ENCODE measurements around the gene MPG. TPM values are rescaled to one million over a fixed set of nuclear protein-coding genes. Genes with fewer than 3 reads are reported as not detected.

The MPG gene
- polyA plus RNA-seq, 3 donors, result 65.6 to 93.3 (median 72.0) TPM

DNA sequence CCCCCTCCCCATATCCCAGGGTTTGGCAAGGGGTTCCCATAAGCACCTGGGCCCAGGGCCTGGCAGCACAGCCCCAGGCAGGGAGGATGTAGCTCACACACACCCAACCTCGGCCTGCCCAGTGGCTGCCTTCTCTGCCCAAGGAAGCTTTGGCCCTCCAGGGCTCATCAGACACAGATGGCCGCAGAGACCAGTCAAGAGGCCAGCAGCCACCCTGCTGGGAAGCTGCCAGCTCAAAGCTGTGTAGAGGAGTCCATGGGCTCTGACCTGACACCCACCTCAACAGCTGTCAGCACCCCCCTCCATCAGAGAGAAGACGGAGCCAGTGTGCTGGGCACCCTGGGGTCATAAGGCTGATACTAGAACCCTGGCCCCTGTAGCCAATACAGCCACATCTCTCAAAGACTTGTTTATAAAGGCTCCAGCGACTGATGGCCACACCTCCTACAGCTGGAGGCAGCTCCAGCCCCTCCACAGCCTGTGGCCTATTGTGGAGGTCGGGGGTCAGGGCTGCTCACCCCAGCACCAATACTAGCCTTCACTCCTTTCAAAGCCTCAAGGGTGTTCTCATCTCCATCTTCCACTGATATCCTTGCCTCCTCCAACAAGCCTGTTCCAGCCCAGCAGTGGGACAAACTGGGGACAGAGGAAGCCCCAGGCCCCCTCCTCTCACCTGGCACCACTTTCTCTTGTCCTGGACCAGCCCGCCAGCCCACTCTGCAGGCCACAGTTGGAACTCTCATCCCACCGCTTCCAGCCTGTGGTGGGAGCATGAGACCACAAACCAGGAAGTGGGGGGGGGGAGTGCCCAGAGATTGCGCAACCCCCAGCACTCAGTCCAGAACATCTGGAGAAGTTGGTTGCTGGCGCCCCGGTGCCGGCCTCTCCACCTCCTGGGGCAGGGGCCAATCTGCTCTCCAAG lies 2.2 kb upstream of the MPG start:
- no peak overlapping the region for H3K27ac ChIP-seq (ENCODE audit: low read depth, low read length)
- WGBS, 3 donors, result 15 to 54% (median 25%) methylated on average over 11 of the region's 11 CpGs

DNA sequence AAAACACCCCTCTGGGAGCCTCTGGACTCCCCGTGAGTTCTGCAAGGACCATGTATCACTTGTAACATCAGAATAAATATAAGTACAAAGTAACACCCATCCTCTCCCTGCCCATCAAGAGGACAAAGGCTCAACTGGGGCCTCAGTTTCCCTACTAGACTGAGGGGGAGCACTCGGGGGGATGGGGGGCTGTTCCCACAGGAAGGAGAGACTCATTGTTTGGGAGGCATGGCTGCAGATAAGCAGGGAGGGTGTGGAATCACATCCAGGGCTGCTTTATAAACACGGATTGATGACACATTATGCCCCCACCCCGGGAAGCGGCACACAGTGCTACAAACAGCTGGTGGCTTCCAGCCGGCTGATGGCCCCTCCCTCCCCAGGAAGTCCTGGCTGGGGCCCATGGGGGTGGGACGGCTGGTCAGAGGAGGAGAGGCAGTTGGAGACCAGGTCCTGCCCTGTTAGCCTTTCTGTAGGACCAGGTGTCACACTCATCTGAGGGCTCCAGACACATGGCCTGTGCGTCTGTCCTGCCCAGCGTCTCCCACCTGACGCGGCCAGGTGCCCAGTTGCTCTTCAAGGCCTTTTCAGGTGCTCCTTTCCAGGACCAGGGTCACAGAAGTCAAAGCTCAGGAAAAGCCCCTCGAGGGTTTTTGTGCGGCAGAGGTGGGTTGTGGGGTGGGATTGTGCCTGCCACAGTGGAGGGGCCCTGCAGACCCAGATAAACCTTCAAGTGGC lies 1.3 kb upstream of the MPG start:
- WGBS, 3 donors, result 10 to 19% (median 13%) methylated on average over 12 to 13 of the region's 13 CpGs
- H3K27ac ChIP-seq (ENCODE audit: low read depth, low read length), result no peak overlapping the region

DNA sequence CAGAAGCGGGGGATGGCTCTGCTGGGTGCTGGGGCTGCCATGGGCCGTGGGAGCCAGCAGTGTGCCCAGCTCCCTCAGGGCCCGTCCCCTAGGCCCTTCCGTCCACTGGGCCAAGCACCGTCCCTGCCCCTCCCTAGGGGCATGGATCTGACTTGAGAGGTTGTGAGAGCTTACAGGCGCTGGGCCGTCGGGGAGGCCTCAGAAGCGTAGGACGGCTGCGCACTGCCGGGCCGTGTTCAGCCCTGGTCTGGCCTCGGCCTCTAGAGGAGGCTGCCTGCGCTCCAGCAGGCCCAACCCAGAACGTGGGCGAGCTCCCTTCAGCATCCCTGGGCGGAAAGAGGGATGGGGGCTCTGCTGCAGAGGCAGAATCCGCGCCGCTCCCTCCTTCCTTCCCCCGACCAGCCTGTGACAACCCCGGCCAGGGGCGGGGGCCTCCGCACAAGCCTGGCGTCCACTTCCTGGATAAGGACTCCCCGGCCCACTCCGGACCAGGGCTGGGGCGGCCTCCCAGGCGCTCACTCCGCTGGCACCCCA lies 685 bp upstream of the MPG start:
- peak overlapping the region; percentile 68 for H3K27ac ChIP-seq (ENCODE audit: low read depth, low read length)
- 3 to 25% (median 9%) methylated on average over 28 to 31 of the region's 31 CpGs for WGBS, 3 donors

DNA sequence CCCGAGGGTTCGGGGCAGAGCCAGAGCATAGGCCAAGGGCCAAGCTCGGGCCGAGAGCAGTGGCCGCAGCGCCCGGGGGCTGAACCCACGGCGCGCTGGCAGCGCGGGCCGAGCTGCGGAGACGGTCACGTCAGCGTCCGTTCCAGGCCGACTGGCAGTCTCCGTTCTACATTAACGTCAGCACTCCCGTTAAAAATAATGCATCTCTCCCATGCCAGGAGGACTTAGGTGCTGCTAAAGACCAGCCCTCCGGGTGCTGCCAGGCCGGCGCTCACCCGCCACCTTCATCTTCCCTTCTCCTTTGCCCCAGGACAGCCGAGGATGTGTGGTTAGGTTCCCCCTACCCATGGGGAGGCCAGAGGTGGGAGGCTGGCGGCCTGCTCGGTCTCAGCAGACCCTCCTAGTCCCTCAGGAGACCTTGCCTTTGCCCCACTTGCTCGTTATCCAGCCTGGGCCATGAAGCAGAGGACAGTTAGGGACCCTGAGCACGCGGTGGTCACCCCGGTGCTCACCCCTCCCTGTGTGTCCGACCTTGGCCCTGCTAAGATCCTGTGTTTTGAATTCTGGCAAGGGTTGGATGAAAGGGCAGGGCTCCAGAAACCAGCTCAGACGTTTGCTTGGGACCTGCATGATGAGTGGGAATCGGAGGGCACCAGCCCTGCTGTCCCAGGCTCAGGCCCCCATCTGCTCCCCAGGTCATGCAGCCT lies 572 bp downstream of the MPG start:
- WGBS, 3 donors, result 5 to 6% (median 5%) methylated on average over 35 to 36 of the region's 36 CpGs
- peak overlapping the region; percentile 24 for H3K27ac ChIP-seq (ENCODE audit: low read depth, low read length)

DNA sequence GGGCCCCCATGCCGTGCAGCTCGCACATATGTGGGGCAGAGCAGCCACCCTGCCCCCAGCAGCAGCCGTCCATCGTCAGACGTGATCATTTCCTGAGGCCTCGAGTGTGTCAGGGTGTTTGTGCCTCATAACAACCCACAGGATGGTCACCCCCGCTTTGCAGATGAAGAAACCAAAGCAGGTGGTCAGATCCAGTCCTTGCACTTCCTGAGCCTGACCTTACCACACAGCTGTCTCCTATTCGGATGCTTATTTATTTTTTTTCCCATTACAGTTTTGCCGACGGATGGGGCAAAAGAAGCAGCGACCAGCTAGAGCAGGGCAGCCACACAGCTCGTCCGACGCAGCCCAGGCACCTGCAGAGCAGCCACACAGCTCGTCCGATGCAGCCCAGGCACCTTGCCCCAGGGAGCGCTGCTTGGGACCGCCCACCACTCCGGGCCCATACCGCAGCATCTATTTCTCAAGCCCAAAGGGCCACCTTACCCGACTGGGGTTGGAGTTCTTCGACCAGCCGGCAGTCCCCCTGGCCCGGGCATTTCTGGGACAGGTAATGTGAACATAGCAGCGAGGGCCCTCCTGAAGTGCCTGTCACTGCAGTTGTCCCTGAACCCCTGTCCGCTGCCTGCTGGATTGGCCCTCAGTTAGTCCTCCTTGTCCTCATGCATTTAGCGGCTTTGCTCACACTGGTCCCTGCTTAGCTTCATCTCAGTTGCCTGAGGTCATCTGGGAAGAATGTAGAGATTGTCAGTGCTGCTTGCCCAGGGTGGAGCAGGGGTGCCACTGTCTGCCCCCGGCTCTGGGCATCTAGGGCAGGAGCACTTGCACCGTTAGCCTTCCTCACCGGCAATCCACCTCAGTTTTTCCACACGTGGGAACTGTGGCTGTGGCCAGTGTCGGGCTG lies 1.4 kb downstream of the MPG start:
- H3K27ac ChIP-seq (ENCODE audit: low read depth, low read length), result no peak overlapping the region
- 65 to 75% (median 68%) methylated on average over 32 of the region's 32 CpGs for WGBS, 3 donors

DNA sequence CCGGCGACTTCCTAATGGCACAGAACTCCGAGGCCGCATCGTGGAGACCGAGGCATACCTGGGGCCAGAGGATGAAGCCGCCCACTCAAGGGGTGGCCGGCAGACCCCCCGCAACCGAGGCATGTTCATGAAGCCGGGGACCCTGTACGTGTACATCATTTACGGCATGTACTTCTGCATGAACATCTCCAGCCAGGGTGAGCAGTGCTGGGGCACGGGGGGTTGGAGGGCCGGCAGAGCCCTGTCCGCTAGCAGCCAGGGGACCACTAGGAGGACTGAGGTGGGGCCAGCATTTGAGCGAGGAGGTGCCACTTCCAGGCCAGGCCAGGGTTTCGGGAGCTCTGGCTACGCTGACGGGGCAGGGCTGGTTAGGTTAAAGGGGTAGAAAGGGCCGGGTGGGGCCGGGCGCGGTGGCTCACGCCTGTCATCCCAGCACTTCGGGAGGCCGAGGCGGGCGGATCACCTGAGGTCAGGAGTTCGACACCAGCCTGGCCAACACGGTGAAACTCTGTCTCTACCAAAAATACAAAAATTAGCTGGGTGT lies 5.1 kb downstream of the MPG start:
- no peak overlapping the region for H3K27ac ChIP-seq (ENCODE audit: low read depth, low read length)
- WGBS, 3 donors, result 92 to 96% (median 95%) methylated on average over 29 to 31 of the region's 31 CpGs

DNA sequence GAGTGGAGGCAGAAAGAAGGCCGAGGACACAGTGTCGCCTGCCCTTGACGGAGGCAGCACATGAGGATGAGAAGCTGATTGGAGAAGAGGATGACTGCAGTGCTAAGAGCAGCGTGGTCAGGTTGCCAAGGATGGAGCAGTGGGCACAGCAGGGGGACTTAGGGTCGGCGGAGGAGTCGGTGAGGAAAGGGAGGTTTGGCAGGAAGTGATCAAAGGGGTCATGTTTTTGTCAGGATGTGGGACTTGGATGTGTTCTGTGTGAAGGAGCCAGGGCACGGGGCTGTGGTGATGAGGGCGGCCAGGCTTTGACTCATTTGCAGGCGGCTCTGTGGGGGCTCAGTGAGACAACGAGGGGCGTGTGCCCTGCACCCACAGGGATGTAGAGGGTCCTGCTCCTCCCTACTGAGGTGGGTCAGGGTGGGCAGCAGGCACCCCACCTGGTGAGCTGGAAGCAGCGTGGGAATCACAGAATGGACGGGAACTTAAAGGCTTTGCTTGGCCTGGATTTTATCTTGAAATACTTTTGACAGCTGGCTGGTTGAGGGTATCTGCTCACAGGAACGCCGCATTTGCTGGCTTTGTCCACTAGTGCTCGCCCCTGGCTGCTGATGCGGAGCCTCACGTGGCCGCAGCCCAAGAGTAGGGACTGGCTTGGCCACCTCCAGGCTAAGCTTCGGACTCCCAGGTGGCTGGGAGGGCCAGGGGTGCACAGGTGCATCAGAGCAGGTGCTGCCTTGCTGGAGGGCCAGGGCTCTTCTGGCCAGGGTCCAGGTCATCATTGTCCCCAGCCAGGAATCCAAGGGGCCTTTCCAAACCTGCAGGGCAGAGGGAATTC lies 6.0 kb downstream of the MPG start:
- WGBS, 3 donors, result 49 to 73% (median 53%) methylated on average over 21 of the region's 21 CpGs
- no peak overlapping the region for H3K27ac ChIP-seq (ENCODE audit: low read depth, low read length)

DNA sequence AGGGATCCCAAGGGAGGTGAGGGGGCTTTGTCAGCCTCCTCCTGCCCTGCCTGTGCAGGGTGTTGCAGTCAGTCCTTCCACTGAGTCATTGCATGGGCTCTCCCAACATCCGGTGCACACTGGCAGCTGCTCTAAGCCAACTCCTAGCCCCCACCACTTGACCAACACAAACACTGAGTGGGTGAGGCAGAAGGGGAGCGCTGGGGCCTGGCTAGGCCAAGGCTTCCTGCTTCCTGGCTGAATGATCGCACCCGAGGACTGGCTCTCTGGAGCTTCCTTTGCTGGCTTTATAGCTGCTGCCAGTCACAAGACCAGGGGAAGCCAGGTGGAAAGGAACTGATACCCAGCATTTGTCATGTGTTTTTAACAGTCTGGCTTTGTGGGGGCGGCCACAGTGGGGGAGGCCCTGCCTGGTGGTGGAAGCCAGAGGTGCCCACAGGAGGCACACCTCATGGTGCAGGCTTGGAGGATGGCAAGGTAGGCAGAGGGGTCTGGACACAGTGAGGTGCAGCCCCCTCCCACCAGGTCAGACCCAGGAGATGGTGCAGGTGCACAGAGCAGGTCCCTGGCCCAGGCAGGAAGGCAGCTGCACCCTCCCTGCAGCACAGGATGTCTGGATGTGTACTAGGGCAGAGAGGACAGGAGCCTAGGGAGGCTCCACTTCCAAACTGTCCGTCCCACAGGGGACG lies 6.8 kb downstream of the MPG start:
- no peak overlapping the region for H3K27ac ChIP-seq (ENCODE audit: low read depth, low read length)
- 19 to 59% (median 24%) methylated on average over 7 of the region's 7 CpGs for WGBS, 3 donors

DNA sequence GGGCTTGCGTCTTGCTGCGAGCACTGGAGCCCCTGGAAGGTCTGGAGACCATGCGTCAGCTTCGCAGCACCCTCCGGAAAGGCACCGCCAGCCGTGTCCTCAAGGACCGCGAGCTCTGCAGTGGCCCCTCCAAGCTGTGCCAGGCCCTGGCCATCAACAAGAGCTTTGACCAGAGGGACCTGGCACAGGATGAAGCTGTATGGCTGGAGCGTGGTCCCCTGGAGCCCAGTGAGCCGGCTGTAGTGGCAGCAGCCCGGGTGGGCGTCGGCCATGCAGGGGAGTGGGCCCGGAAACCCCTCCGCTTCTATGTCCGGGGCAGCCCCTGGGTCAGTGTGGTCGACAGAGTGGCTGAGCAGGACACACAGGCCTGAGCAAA lies 7.4 kb downstream of the MPG start:
- 62 to 79% (median 65%) methylated on average over 18 of the region's 18 CpGs for WGBS, 3 donors
- H3K27ac ChIP-seq (ENCODE audit: low read depth, low read length), result no peak overlapping the region

DNA sequence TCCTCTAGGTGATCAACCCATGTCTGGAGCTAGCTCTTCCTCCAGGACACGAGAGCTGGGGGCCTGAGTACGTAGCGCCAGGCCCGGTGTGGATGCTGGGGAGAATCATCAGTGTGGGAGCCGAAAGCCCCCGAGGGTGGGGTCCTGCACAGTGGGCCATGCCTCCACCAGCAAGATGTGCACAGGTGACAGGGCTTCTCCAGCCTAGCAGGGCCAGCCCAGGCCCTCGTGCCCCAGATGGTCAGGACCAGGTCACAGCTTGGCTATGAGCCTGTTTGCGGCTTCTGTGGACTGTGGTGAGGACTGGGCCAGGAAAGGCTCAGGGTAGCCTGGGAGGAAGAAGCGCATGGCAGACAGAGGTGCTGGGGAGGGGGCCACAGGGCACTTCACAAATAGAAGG lies 7.8 kb downstream of the MPG start:
- H3K27ac ChIP-seq (ENCODE audit: low read depth, low read length), result no peak overlapping the region
- 69 to 82% (median 76%) methylated on average over 9 of the region's 9 CpGs for WGBS, 3 donors

DNA sequence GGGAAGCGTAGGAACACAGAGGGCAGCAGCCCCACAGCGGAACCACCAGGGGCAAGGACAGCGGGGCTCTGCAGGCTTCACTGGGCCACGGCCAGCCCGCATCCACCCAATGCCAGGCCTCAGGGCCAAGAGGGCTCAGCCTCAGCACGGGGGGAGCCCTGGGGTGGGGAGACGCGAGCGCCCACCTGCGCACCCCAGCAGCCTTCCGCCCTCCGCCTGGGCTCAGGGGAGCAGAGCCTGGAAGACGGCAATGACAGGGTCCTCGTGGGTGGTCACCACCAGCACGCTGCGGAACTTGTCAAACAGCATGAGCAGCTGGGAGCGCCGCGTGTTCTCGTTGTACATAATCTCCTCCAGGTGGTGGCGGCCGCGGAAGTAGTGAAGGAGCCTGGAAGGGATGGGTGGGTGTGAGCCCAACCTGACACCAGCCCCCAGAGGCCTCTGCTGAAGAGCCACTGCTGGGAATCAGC lies 8.5 kb downstream of the MPG start:
- no peak overlapping the region for H3K27ac ChIP-seq (ENCODE audit: low read depth, low read length)
- 90% methylated on average over 23 of the region's 23 CpGs for WGBS, 3 donors

DNA sequence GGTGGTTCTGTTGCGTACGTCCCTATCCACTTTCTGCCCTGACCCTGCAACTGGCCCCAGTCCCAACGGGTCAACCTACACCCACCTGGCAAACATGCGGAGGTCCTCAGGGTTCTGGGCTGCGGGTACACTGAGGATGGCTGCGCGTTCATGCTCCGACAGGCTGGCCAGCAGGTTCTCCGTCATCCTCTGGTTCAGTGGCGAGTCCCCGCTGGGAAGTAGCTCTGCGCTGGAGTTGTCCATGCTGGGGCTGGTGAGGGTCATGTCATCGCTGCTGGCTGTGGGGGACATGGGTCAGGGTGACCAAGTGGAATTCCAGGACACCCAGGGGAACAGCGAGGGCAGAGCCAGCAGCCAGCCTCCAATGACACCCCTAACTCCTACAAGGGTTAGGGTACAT lies 10.6 kb downstream of the MPG start:
- WGBS, 3 donors, result 96 to 98% (median 98%) methylated on average over 14 of the region's 14 CpGs
- no peak overlapping the region for H3K27ac ChIP-seq (ENCODE audit: low read depth, low read length)

DNA sequence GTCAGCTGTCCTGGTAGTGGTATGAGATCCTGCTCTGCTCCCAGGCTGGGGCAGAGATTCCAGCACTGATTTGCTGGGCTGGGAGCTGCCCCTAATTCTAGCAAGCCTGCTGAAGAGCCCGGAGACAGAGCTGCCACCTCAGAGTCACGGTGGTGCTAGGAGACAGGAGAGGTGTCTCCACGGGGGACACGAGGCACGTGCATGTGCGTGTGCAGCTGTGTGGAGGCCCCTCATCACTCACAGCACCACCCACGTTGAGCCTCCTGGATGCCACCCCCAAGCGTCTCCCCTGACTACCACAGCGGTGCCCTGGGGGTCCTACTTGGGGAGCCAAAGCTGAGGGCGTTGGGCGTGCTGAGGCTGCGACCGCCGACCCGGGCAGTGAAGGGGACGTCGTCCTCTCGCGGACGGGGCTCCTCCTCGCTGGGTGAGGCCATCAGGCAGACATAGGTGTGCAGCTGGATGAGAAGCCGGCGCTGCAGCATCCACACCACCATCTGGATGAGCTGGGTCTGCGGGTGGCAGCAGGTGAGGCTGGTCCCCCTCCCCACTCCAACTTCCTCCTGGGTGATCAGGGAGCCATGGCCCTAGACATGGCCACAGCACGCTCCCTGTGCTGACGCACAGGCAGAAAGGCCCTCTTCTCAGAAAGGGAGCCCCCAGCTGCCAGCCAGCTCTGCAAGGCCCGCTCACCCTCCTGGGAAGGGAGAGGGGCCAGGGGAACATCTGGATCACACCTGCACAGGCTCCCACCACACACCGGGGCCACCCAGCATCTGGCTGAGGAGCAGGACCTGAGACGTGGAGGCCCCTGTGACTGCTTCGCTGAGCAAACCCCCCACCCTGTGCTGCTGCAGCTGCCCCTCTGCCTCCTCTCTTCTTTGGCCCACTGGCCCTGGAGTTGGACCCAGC lies 11.6 kb downstream of the MPG start:
- no peak overlapping the region for H3K27ac ChIP-seq (ENCODE audit: low read depth, low read length)
- WGBS, 3 donors, result 87 to 94% (median 88%) methylated on average over 29 to 30 of the region's 30 CpGs

DNA sequence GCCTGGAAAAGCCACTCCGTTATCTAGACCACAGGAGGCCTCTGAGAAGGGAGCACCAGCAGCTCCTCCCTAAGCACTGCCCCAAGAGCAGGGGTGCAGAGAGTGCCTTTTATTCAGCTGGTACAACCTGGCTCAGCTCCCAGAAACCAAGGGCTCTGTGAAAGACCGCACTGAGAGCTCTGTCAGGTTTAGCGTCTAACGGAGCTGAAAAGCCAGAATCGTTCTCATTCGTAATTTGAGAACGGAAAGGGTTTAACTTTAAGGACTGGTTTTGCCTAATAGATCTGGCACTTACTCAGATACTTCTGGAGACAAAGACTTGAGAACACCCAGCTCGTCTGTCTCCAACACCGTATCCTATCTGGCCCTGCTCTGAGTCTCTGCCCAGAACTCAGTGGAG lies 13.5 kb downstream of the MPG start:
- no peak overlapping the region for H3K27ac ChIP-seq (ENCODE audit: low read depth, low read length)
- WGBS, 3 donors, result 46 to 53% (median 47%) methylated on average over 9 of the region's 9 CpGs

Data from adipose tissue (tissue), 3 donors.